ENCODE results near the gene KIF6.

KIF6 gene

GRCh38 chr6:39428152-39428551 is 297.1 kb downstream of the KIF6 start:
- Histone ChIP-seq H3K4me2 (ENCODE audit: low read length) (no peak overlapping the region), H3K4me1 (no peaks in the 10 kb centered on the region), H3K4me3 (ENCODE audit: low read depth, low read length) (no peak overlapping the region), H2AFZ (no peak overlapping the region), H3K9ac (no peak overlapping the region), H3K27ac (no peak overlapping the region), H3K79me2 (no peaks in the 10 kb centered on the region), H3K9me3 (ENCODE audit: control insufficient read depth, low read length) (no peaks in the 10 kb centered on the region), H3K36me3 (ENCODE audit: control insufficient read depth, insufficient read depth, low read length) (no peaks in the 10 kb centered on the region), H3K27me3 (ENCODE audit: control insufficient read depth, insufficient read depth, low read length) (no peaks in the 10 kb centered on the region)
- no peak for TF ChIP-seq CTCF (IDR thresholded peaks at IDR 0.05)

GRCh38 chr6:39426073-39426456 is 299.1 kb downstream of the KIF6 start:
- no peaks in the 10 kb centered on the region for H3K27me3 ChIP-seq (ENCODE audit: control insufficient read depth, insufficient read depth, low read length)

GRCh38 chr6:39425346-39426072 is 299.7 kb downstream of the KIF6 start:
- Histone ChIP-seq H3K4me3 (ENCODE audit: low read depth, low read length) (no peak overlapping the region), H3K27me3 (ENCODE audit: control insufficient read depth, insufficient read depth, low read length) (no peaks in the 10 kb centered on the region), H3K9ac (no peak overlapping the region), H3K4me2 (ENCODE audit: low read length) (no peak overlapping the region), H3K36me3 (ENCODE audit: control insufficient read depth, insufficient read depth, low read length) (no peaks in the 10 kb centered on the region), H3K4me1 (no peaks in the 10 kb centered on the region), H3K27ac (no peak overlapping the region), H3K9me3 (ENCODE audit: control insufficient read depth, low read length) (no peaks in the 10 kb centered on the region), H3K79me2 (no peaks in the 10 kb centered on the region), H2AFZ (no peak overlapping the region)
- no peak for TF ChIP-seq CTCF (IDR thresholded peaks at IDR 0.05)

More at GRCh38 chr6:39426073-39426456, 299.1 kb downstream of the KIF6 start:
- TF ChIP-seq CTCF (IDR thresholded peaks at IDR 0.05) = no peak
- Histone ChIP-seq H2AFZ (no peak overlapping the region), H3K79me2 (no peaks in the 10 kb centered on the region), H3K4me1 (no peaks in the 10 kb centered on the region), H3K36me3 (ENCODE audit: control insufficient read depth, insufficient read depth, low read length) (no peaks in the 10 kb centered on the region), H3K4me3 (ENCODE audit: low read depth, low read length) (no peak overlapping the region), H3K4me2 (ENCODE audit: low read length) (no peak overlapping the region), H3K9me3 (ENCODE audit: control insufficient read depth, low read length) (no peaks in the 10 kb centered on the region), H3K9ac (no peak overlapping the region), H3K27ac (no peak overlapping the region)

GRCh38 chr6:39424831-39425230 is 300.4 kb downstream of the KIF6 start:
- no peak overlapping the region for H3K27ac ChIP-seq
- no peak overlapping the region for H3K9ac ChIP-seq
- no peak for TF ChIP-seq CTCF (IDR thresholded peaks at IDR 0.05)
- H3K4me1 ChIP-seq = no peaks in the 10 kb centered on the region
- no peaks in the 10 kb centered on the region for H3K79me2 ChIP-seq
- no peaks in the 10 kb centered on the region for H3K9me3 ChIP-seq (ENCODE audit: control insufficient read depth, low read length)
- H3K36me3 ChIP-seq (ENCODE audit: control insufficient read depth, insufficient read depth, low read length) = no peaks in the 10 kb centered on the region
- H3K4me2 ChIP-seq (ENCODE audit: low read length) = no peak overlapping the region
- no peak overlapping the region for H3K4me3 ChIP-seq (ENCODE audit: low read depth, low read length)
- no peaks in the 10 kb centered on the region for H3K27me3 ChIP-seq (ENCODE audit: control insufficient read depth, insufficient read depth, low read length)
- H2AFZ ChIP-seq = no peak overlapping the region

GRCh38 chr6:39422238-39422637 is 303.0 kb downstream of the KIF6 start:
- TF ChIP-seq CTCF (IDR thresholded peaks at IDR 0.05) = no peak
- Histone ChIP-seq H3K4me2 (ENCODE audit: low read length) (no peak overlapping the region), H3K9ac (no peak overlapping the region), H3K79me2 (no peaks in the 10 kb centered on the region), H3K27me3 (ENCODE audit: control insufficient read depth, insufficient read depth, low read length) (no peaks in the 10 kb centered on the region), H3K36me3 (ENCODE audit: control insufficient read depth, insufficient read depth, low read length) (no peaks in the 10 kb centered on the region), H2AFZ (no peak overlapping the region), H3K9me3 (ENCODE audit: control insufficient read depth, low read length) (no peaks in the 10 kb centered on the region), H3K4me3 (ENCODE audit: low read depth, low read length) (no peak overlapping the region), H3K4me1 (no peaks in the 10 kb centered on the region), H3K27ac (peak overlapping the region; percentile 43)
